Stimulated activated CD4-positive, alpha-beta T cell treated with anti-CD3 and anti-CD28 coated beads, Interleukin-1b, Interleukin-23, amount 100 ng/mL, for 1 hour (primary cell): Measurements from ENCODE around the gene IER3.
A peak's percentile ranks its signal among the peaks of the same experiment; 100 is the strongest.
"Not testable (repeated sequence)": the region's sequence is repeated elsewhere in the genome, so short reads cannot be mapped to it uniquely, and the experiment has no call there.

ENCODE experiments used
- DNase-seq, 2 donors: peaks; one replicate each; pipeline ENCODE4 v3.0.0-alpha.2; 2020; ENCODE audit warnings: low read depth in 2 of 2

IER3 gene

DNA sequence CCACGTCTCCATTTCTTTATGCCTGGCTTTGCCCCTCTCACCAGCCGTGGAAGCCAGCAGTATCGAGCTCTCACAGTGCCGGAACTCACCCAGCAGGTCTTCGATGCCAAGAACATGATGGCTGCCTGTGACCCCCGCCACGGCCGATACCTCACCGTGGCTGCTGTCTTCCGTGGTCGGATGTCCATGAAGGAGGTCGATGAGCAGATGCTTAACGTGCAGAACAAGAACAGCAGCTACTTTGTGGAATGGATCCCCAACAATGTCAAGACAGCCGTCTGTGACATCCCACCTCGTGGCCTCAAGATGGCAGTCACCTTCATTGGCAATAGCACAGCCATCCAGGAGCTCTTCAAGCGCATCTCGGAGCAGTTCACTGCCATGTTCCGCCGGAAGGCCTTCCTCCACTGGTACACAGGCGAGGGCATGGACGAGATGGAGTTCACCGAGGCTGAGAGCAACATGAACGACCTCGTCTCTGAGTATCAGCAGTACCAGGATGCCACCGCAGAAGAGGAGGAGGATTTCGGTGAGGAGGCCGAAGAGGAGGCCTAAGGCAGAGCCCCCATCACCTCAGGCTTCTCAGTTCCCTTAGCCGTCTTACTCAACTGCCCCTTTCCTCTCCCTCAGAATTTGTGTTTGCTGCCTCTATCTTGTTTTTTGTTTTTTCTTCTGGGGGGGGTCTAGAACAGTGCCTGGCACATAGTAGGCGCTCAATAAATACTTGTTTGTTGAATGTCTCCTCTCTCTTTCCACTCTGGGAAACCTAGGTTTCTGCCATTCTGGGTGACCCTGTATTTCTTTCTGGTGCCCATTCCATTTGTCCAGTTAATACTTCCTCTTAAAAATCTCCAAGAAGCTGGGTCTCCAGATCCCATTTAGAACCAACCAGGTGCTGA is 20.3 kb downstream of the IER3 start:
- not testable (repeated sequence) for DNase-seq

DNA sequence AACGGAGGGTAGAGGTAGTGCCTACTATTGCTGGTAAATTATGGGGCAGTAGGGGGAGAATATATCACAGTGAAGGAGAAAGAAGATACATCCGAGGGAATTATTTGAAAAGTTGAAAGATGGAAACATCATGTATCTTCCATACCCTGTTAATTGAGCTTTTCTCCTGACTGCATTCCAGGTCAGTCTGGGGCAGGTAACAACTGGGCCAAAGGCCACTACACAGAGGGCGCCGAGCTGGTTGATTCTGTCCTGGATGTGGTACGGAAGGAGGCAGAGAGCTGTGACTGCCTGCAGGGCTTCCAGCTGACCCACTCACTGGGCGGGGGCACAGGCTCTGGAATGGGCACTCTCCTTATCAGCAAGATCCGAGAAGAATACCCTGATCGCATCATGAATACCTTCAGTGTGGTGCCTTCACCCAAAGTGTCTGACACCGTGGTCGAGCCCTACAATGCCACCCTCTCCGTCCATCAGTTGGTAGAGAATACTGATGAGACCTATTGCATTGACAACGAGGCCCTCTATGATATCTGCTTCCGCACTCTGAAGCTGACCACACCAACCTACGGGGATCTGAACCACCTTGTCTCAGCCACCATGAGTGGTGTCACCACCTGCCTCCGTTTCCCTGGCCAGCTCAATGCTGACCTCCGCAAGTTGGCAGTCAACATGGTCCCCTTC is 21.0 kb downstream of the IER3 start:
- not testable (repeated sequence) for DNase-seq

DNA sequence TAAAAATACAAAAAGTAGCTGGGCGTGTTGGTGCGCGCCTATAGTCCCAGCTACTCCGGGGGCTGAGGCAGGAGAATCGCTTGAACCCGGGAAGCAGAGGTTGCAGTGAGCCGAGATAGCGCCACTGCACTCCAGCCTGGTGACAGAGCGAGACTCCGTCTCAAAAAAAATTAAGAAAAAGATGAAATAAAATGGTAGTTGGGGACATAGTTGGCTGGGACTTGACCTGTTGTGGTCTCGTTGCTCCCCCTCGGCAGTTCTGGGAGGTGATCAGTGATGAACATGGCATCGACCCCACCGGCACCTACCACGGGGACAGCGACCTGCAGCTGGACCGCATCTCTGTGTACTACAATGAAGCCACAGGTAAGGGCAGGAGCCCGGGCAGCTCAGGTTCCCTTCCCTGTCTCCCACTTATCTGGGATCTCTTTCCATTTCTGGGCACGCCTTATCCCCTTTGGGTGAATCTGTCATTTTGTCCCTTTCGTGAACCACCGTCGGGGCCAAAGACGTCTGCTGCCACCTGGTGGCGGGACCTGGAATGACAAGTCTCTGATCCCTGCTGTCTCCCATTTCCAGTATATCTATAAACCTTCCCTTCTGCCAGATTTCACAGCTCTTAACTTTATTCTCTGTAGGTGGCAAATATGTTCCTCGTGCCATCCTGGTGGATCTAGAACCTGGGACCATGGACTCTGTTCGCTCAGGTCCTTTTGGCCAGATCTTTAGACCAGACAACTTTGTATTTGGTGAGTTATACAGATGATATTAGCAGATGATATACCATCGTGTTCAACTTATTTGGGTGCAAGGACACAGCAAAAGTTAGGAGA is 21.9 kb downstream of the IER3 start:
- DNase-seq, result peak; percentile 69 to 82

DNA sequence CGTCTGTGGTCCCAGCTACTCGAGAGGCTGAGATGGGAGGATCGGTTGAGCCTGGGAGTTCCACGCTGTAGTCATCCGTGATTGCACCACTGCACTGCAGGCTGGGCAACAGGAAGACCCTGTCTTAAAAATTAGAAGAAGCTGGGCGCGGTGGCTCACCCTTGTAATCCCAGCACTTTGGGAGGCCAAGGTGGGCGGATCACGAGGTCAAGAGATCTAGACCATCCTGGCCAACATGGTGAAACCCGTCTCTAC is 22.4 kb downstream of the IER3 start:
- not testable (repeated sequence) for DNase-seq

GRCh38 chr6:30721198-30722024 is 22.9 kb downstream of the IER3 start:
- DNase-seq, result peak; percentile 92 to 96

DNA sequence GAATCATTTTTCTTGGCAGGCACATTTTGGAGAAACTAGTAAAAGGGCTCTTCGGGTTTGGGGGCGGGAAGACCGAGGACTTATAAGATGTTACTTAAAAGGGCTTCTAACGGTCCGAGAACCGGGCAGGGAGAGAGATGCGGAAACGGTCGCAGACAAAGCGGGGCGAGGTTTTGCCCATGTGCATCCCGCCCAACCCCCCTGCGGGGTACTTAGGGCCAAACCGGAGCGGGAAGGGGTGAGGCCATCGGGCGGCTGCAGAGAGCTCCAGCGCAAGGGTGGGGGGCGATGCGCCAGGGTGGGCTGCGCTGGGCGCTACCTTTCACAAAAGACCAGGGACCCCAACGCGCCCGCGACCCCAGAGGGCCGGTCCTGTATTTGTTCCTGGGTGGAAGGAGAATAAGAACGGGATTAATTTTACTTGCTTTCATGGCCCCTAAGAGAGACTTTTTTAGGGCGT is 23.6 kb downstream of the IER3 start:
- no peak for DNase-seq

DNA sequence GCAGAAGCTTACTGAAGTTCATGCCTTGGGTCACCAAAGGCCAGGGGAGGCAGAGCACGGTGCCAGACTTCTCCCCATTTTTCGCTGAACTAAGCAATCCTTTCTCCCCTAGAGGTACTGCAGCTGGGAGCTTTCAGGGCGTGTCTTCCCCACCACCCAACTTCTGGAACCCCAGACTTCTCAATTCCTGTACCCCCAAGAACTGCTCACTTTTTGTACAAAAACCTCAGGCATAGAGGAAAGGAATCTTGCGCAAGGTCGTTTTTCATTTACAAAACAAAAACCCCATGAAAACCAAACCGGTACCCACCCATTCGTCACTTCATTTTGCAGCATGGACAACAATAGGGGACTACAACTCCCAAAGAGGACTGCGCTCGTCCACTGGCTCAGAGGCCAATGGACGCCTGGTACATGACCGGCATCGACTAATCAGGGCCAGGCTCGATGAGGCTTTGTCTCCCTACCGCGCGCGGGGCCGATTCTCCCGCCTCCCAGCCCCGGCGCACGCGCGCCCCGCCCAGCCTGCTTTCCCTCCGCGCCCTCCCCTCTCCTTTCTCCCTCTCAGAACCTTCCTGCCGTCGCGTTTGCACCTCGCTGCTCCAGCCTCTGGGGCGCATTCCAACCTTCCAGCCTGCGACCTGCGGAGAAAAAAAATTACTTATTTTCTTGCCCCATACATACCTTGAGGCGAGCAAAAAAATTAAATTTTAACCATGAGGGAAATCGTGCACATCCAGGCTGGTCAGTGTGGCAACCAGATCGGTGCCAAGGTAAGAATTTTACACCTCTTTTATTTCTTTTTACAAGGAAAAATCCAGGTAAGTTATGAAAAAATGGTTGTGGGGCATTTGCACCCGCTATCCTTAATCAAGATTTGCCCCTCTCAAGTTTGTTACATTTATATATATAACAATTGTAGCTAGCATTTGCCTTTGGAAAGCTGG is 24.3 kb downstream of the IER3 start, which contains the start of gene TUBB:
Gene TUBB (plus strand): TSS at position 562 of the 947 bp plus-strand sequence. CDS start 155 bp downstream, at position 717.
- peak; percentile 87 to 88 for DNase-seq

- DNase-seq, result no peak
These were observed 25.0 kb downstream of the IER3 start for GRCh38 chr6:30719356-30719755.

- not testable (repeated sequence) for DNase-seq
These were observed 26.3 kb downstream of the IER3 start for GRCh38 chr6:30717845-30718720.

DNA sequence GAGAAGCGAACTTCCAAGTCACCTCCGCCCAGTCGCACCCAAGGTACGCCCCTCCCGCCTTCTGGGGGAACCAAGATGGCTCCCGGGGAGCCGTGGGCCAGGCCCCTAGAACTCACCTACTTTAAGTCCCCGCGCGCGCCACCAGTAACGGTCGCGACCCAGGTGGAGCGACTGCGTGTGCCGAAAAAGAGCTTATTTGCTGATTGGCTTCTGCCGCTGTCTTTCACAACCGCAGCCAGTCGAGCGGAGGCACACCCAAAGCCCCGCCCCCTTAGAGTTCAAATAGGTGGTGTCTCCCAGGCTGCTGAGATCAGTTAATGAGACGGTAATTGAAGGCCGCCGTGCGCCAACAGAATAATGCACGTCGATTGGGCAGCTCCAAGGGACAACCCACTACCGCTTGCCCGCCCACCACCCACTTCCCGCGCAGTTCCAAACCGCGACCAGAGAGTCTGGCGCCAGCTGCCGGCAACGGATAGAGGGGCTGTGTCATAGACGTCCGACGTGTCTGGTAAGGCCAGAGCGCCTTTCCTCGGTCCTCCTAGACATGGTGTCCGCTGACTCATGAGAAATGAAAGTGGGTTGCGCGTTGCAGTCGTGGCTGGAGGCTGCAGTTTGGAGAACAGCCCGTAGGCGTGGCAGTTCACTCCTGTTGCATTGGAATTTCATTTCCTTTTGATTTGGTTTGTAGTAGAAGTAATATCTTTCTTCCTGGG is 27.1 kb downstream of the IER3 start, which contains the start of gene MDC1:
Gene MDC1 (minus strand): TSS at position 153 of the 716 bp plus-strand sequence. CDS start 2,106 bp downstream, outside the sequence.
- DNase-seq, result peak; percentile 90 to 98

- no peak for DNase-seq
These were observed 27.5 kb downstream of the IER3 start for GRCh38 chr6:30716879-30717128.

- no peak for DNase-seq
These were observed 30.1 kb downstream of the IER3 start for GRCh38 chr6:30714263-30714662.

GRCh38 chr6:30712441-30712945 is 31.9 kb downstream of the IER3 start:
- no peak for DNase-seq

DNA sequence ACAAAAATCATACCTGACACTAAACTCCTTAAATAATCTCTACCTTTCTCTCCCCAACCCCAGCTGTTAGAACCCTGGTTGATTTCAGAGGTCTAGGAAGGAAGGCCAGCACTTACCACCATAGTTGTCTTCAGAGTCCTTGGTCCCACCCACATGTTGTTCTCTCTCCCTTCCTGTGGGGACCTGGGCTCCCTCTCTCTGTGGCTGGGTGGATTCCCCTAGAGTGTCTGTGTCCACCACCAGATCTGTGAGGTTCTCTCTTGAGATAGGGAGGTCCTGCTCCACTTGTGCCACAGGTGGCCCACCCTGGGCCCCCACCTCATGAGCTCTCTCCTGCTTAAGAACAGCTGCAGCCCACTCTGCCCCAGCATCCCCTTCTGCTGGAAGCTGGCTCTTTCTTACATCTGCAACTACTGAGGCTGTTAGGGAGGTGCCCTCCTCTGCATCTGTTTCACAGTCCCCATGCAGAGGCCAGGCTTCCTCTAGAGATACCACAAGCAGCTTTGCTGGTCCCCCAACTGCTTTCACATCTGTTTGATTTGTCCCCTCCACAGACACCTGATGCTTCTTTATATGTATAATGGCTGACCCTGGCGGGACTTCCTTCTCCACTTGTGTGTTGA is 32.5 kb downstream of the IER3 start:
- no peak for DNase-seq

GRCh38 chr6:30709101-30709868 is 35.1 kb downstream of the IER3 start:
- DNase-seq, result no peak

DNA sequence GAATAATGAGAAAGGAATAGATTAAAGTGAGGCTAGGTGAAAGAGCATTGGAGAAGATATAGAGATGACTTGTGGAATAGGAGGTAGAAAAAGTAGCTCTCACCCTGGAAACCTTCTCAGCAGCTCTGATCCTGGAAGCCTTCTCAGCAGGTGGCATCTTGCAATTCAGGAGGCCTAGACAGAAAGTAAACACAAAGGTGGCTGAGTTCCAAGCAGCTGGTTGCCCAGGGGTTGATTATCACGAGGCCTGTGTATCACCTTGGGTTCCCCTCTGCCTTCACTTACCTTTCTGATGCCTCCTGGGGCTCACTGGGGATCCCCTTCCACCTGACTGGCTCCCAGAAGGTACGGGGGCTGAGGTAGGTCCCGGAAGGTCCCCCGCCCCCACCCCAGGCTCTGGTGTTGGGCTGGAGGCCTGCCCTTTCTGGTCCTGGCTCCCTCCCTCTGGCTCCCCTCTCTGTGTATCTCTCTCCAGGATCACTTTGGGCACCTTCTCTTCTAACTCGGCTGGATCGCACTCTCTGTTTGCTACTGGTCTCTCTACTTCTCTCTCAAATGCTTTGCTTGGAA is 37.0 kb downstream of the IER3 start:
- no peak for DNase-seq

- no peak for DNase-seq
These were observed 38.7 kb downstream of the IER3 start for GRCh38 chr6:30705620-30706019.
